HepG2 (cell line): ENCODE data around the gene SCFD2. TPM values are rescaled to one million over a fixed set of nuclear protein-coding genes. Genes with fewer than 3 reads are reported as not detected.

Experiments
- ATAC-seq: fragments of 200-7000 bp; cut with Tn5 transposase; 3 replicates; pipeline ENCODE4 v1.9.1; 2020; ENCODE audit warnings: mild to moderate bottlenecking, moderate library complexity
- BruUV-seq: library from RNA; stranded (reverse); fragments of 400-500 nt; replicated peaks from 2 replicates; lab custom pipeline; 2021; lab: Mats Ljungman, UMichigan
- CTCF ChIA-PET: fragments of 300-600 bp; formaldehyde crosslinking; extraction: SDS; loops from one replicate; lab custom pipeline; 2021; ENCODE audit warnings: low total read pairs, inconsistent platforms, low intra/inter-chr PET ratio; lab: Yijun Ruan, JAX
- POLR2A ChIA-PET: fragments of 350-600 bp; sonication (Branson Sonifier 250); formaldehyde crosslinking; loops from one replicate; lab custom pipeline; 2020; ENCODE audit warnings: antibody characterized with exemption, inconsistent platforms; lab: Yijun Ruan, JAX
- DNase-seq: peaks from one replicate; pipeline ENCODE4 v3.0.0-alpha.2; 2015; ENCODE audit warnings: low spot score
- FAIRE-seq: peaks from 3 replicates; lab custom pipeline; 2011; peaks lifted over from hg19 to GRCh38; lab: Jason Lieb, UNC
- H2AFZ ChIP-seq: one replicate; pipeline ENCODE4 v1.6.1; 2011; ENCODE audit warnings: low read length, inconsistent platforms
- H3K27ac ChIP-seq: fragments of 300-600 bp; 3 replicates; pipeline ENCODE4 v1.8.0; 2011; ENCODE audit warnings: mixed run types, mild to moderate bottlenecking, mixed read lengths, low read length, inconsistent platforms; ENCODE audit not compliant: insufficient read depth; ENCODE audit errors: extremely low read length
- H3K27me3 ChIP-seq, 2 experiments: fragments of 200-600 bp in 1 of 2; 2 replicates in 1 of 2; 3 replicates in 1 of 2; pipeline versions ENCODE4 v1.6.0 to v1.8.0; 2011; ENCODE audit warnings: low read length in 2 of 2, mild to moderate bottlenecking in 2 of 2, moderate library complexity in 2 of 2, inconsistent platforms in 1 of 2; ENCODE audit not compliant: insufficient read depth in 2 of 2, control insufficient read depth in 1 of 2
- H3K36me3 ChIP-seq, 2 experiments: fragments of 200-600 bp in 1 of 2; replicated peaks in 1 of 2; 2 replicates in 1 of 2; 3 replicates in 1 of 2; pipeline versions ENCODE4 v1.5.1 to v1.8.0; 2011; ENCODE audit warnings: low read length in 2 of 2, inconsistent platforms in 1 of 2; ENCODE audit not compliant: insufficient read depth in 2 of 2, control insufficient read depth in 1 of 2
- H3K4me1 ChIP-seq: 2 replicates; pipeline ENCODE4 v1.5.1; 2012; ENCODE audit warnings: low read length, inconsistent platforms; ENCODE audit not compliant: insufficient read depth
- H3K4me2 ChIP-seq: 2 replicates; pipeline ENCODE4 v1.6.0; 2011; ENCODE audit warnings: low read depth, low read length, inconsistent platforms
- H3K4me3 ChIP-seq, 3 experiments: fragments of 200-600 bp in 1 of 3; sonication (generic), shearing (Covaris generic) in 1 of 3; replicated peaks in 1 of 3; 2 replicates each; pipeline ENCODE4 v1.5.1; 2011 to 2016; ENCODE audit warnings: low read length in 3 of 3, inconsistent platforms in 2 of 3, low read depth in 2 of 3, mild to moderate bottlenecking in 2 of 3, control low read depth in 1 of 3, mixed read lengths in 1 of 3; ENCODE audit not compliant: insufficient read depth in 1 of 3
- H3K79me2 ChIP-seq: one replicate; pipeline ENCODE4 v1.6.1; 2011; ENCODE audit warnings: low read length, inconsistent platforms; ENCODE audit not compliant: insufficient read depth
- H3K9ac ChIP-seq: 2 replicates; pipeline ENCODE4 v1.6.0; 2011; ENCODE audit warnings: mild to moderate bottlenecking, low read depth, low read length, inconsistent platforms; ENCODE audit not compliant: insufficient read depth
- H3K9me3 ChIP-seq: 2 replicates; pipeline ENCODE4 v1.5.1; 2012; ENCODE audit warnings: mild to moderate bottlenecking, low read length
- H4K20me1 ChIP-seq: 2 replicates; pipeline ENCODE4 v1.6.0; 2011; ENCODE audit warnings: inconsistent platforms, mild to moderate bottlenecking, low read length, moderate library complexity; ENCODE audit not compliant: insufficient read depth
- BORCS8-MEF2B ChIP-seq: sonication (generic); formaldehyde crosslinking; IDR thresholded peaks from 2 replicates; pipeline ENCODE4 v1.8.0; 2022; ENCODE audit warnings: mild to moderate bottlenecking, missing genetic modification reagents
- CEBPG ChIP-seq: IDR thresholded peaks from 2 replicates; pipeline ENCODE4 v1.6.1; 2016
- DZIP1 ChIP-seq: sonication (generic); formaldehyde crosslinking; IDR thresholded peaks from 2 replicates; pipeline ENCODE4 v1.5.0; 2020; ENCODE audit warnings: mild to moderate bottlenecking, missing genetic modification reagents
- JUND ChIP-seq: sonication (generic); formaldehyde crosslinking; IDR thresholded peaks from 2 replicates; pipeline ENCODE4 v1.8.0; 2022; ENCODE audit warnings: mild to moderate bottlenecking, missing genetic modification reagents
- TFAP4 ChIP-seq: sonication (generic); IDR thresholded peaks from 2 replicates; pipeline ENCODE4 v1.6.1; 2016; ENCODE audit warnings: low read depth, borderline replicate concordance
- WGBS: methylation state at CpG from one replicate; pipeline ENCODE4 v1.1.6; 2017; ENCODE audit warnings: low lambda C conversion rate; 5-methylcytosine and 5-hydroxymethylcytosine counted together
- in situ Hi-C: cut with HindIII; loops from 2 replicates; pipeline ENCODE4 v1.10.0; 2017; ENCODE audit warnings: low pct_unique_long_range_greater_than_20kb; ENCODE audit not compliant: extremely low pct_ligation_motif_present
- intact Hi-C: fragments of 100-400 bp; cut with micrococcal nuclease; formaldehyde crosslinking; loops from one replicate; pipeline ENCODE4 v1.10.0; 2022; ENCODE audit not compliant: unreplicated experiment
- polyA plus RNA-seq, 8 experiments: library from polyadenylated mRNA; depleted of rRNA in 3 of 8; stranded (reverse) in 7 of 8; unstranded in 1 of 8; fragments of >200 nt; fragmentation: Illumina TruSeq in 4 of 8; extraction: Trizol in 4 of 8; gene quantifications; 2 replicates each; pipeline versions ENCODE4 v1.2.1 to v1.2.3, GENCODE V29; 2011 to 2016; ENCODE audit warnings: low read depth in 4 of 8, missing spikeins in 1 of 8, mixed read lengths in 1 of 8; ENCODE audit not compliant: insufficient read depth in 1 of 8
- total RNA-seq, 5 experiments: library from RNA; depleted of rRNA; stranded (reverse); fragments of >200 nt; fragmentation: Illumina TruSeq; extraction: Trizol; gene quantifications; 2 replicates each; pipeline ENCODE4 v1.2.3, GENCODE V29; 2016; ENCODE audit warnings: low read depth in 1 of 5
- TF ChIP-seq, protein P1 (sequence below): sonication (generic); formaldehyde crosslinking; IDR thresholded peaks from 2 replicates; pipeline ENCODE4 v1.5.1; 2020; ENCODE audit warnings: mild to moderate bottlenecking, moderate library complexity, missing genetic modification reagents
- TF ChIP-seq, protein P2 (sequence below): IDR thresholded peaks from 2 replicates; pipeline ENCODE4 v1.4.0; 2020; ENCODE audit warnings: mild to moderate bottlenecking, missing genetic modification reagents

The SCFD2 gene
- total and polyA plus RNA-seq, 2 of the 13 experiments (the other 11 are each of a cell fraction or from before 2014, with no cell fraction given), result 4.6 to 15.6 TPM

GRCh38 chr4:53122280-53123116 is 243.4 kb downstream of the SCFD2 start (continued):
- TF ChIP-seq BORCS8-MEF2B (no peak), TFAP4 (peak; percentile 83)
- TF ChIP-seq, protein P1, sequence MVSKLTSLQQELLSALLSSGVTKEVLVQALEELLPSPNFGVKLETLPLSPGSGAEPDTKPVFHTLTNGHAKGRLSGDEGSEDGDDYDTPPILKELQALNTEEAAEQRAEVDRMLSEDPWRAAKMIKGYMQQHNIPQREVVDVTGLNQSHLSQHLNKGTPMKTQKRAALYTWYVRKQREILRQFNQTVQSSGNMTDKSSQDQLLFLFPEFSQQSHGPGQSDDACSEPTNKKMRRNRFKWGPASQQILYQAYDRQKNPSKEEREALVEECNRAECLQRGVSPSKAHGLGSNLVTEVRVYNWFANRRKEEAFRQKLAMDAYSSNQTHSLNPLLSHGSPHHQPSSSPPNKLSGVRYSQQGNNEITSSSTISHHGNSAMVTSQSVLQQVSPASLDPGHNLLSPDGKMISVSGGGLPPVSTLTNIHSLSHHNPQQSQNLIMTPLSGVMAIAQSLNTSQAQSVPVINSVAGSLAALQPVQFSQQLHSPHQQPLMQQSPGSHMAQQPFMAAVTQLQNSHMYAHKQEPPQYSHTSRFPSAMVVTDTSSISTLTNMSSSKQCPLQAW (CRISPR knock-in tag), result 0 out of 2 replicates have a peak, but pooled peaks have one; percentile 25

GRCh38 chr4:53121264-53121865 is 244.5 kb downstream of the SCFD2 start:
- TF ChIP-seq JUND (CRISPR knock-in tag), result no peak
- TF ChIP-seq, protein P2, sequence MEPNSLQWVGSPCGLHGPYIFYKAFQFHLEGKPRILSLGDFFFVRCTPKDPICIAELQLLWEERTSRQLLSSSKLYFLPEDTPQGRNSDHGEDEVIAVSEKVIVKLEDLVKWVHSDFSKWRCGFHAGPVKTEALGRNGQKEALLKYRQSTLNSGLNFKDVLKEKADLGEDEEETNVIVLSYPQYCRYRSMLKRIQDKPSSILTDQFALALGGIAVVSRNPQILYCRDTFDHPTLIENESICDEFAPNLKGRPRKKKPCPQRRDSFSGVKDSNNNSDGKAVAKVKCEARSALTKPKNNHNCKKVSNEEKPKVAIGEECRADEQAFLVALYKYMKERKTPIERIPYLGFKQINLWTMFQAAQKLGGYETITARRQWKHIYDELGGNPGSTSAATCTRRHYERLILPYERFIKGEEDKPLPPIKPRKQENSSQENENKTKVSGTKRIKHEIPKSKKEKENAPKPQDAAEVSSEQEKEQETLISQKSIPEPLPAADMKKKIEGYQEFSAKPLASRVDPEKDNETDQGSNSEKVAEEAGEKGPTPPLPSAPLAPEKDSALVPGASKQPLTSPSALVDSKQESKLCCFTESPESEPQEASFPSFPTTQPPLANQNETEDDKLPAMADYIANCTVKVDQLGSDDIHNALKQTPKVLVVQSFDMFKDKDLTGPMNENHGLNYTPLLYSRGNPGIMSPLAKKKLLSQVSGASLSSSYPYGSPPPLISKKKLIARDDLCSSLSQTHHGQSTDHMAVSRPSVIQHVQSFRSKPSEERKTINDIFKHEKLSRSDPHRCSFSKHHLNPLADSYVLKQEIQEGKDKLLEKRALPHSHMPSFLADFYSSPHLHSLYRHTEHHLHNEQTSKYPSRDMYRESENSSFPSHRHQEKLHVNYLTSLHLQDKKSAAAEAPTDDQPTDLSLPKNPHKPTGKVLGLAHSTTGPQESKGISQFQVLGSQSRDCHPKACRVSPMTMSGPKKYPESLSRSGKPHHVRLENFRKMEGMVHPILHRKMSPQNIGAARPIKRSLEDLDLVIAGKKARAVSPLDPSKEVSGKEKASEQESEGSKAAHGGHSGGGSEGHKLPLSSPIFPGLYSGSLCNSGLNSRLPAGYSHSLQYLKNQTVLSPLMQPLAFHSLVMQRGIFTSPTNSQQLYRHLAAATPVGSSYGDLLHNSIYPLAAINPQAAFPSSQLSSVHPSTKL (CRISPR knock-in tag), result 0 out of 2 replicates have a peak, but pooled peaks have one; percentile 10
- TF ChIP-seq DZIP1 (CRISPR knock-in tag), result no peak
- TF ChIP-seq CEBPG (CRISPR knock-in tag), result 0 out of 2 replicates have a peak, but pooled peaks have one; percentile 20
- TF ChIP-seq, all 625 proteins: peak for 2
- Histone ChIP-seq H3K27ac (peak overlapping the region; percentile 53), H3K79me2 (no peaks in the 10 kb centered on the region), H4K20me1 (no peaks in the 10 kb centered on the region), H3K4me1 (peaks cover 58% of the 10 kb centered on the region), H3K36me3 (no peaks in the 10 kb centered on the region; a peak in 1 of 5 replicates), H3K4me2 (peak overlapping the region; percentile 30), H2AFZ (no peak overlapping the region), H3K9ac (no peak overlapping the region; the same call in 1 of the 2 replicates), H3K9me3 (no peaks in the 10 kb centered on the region), H3K27me3 (no peaks in the 10 kb centered on the region), H3K4me3 (no peak overlapping the region)
- peak; percentile 49 for FAIRE-seq
- 84% methylated on average over 6 of the region's 6 CpGs for WGBS
- ATAC-seq, result no peak
- DNase-seq, result no peak
- no TSS peak for BruUV-seq
- intact Hi-C loops (loop anchor here (5.0 to 10.0 kb wide), 3 partner anchors 44 to 163 kb away; no protein-coding TSS in a partner anchor), in situ Hi-C loops (no loop called here)
- ChIA-PET CTCF (no interaction called here), POLR2A (no interaction called here)
